Skeletal muscle satellite cell (primary cell): ENCODE results near the gene ADARB2.
"Not testable (repeated sequence)": the region's sequence is repeated elsewhere in the genome, so short reads cannot be mapped to it uniquely, and the experiment has no call there.

Experiments used
- H3K27me3 ChIP-seq: 2 replicates; pipeline ENCODE4 v1.7.0; 2013; ENCODE audit warnings: low read length; ENCODE audit not compliant: control insufficient read depth, insufficient read depth
- H3K36me3 ChIP-seq: 2 replicates; pipeline ENCODE4 v1.7.0; 2013; ENCODE audit warnings: mild to moderate bottlenecking, control low read depth, low read length; ENCODE audit not compliant: insufficient read depth
- H3K4me1 ChIP-seq: 2 replicates; pipeline ENCODE4 v1.7.0; 2013; ENCODE audit warnings: low read length; ENCODE audit not compliant: control insufficient read depth, insufficient read depth
- H3K4me2 ChIP-seq: 2 replicates; pipeline ENCODE4 v1.7.0; 2013; ENCODE audit warnings: mild to moderate bottlenecking, low read length
- H3K4me3 ChIP-seq: 2 replicates; pipeline ENCODE4 v1.7.0; 2013; ENCODE audit warnings: low read length
- H3K9ac ChIP-seq: 2 replicates; pipeline ENCODE4 v1.7.0; 2013; ENCODE audit warnings: mild to moderate bottlenecking, low read depth, low read length, moderate library complexity
- H3K9me3 ChIP-seq: replicated peaks from 2 replicates; pipeline ENCODE4 v1.7.0; 2013; ENCODE audit warnings: mild to moderate bottlenecking, control low read depth, low read length

The ADARB2 gene

GRCh38 chr10:1162481-1163203 lies 574.7 kb downstream of the ADARB2 start:
- no peak overlapping the region for H3K4me2 ChIP-seq
- no peak overlapping the region for H3K9ac ChIP-seq
- no peak overlapping the region for H3K4me3 ChIP-seq
- H3K36me3 ChIP-seq, result no peaks in the 10 kb centered on the region
- H3K4me1 ChIP-seq, result no peaks in the 10 kb centered on the region
- H3K9me3 ChIP-seq, result no peaks in the 10 kb centered on the region
- peaks cover 7% of the 10 kb centered on the region for H3K27me3 ChIP-seq

- not testable (repeated sequence) for H3K27me3 ChIP-seq, H3K36me3 ChIP-seq, H3K4me3 ChIP-seq, H3K4me2 ChIP-seq, H3K9me3 ChIP-seq, H3K9ac ChIP-seq, H3K4me1 ChIP-seq
These were observed 576.0 kb downstream of the ADARB2 start for GRCh38 chr10:1161315-1161673.

GRCh38 chr10:1160561-1161314 lies 576.6 kb downstream of the ADARB2 start:
- no peak overlapping the region for H3K9ac ChIP-seq
- no peak overlapping the region for H3K4me2 ChIP-seq
- H3K4me3 ChIP-seq, result no peak overlapping the region
- no peaks in the 10 kb centered on the region for H3K9me3 ChIP-seq
- H3K4me1 ChIP-seq, result no peaks in the 10 kb centered on the region
- H3K27me3 ChIP-seq, result peaks cover 7% of the 10 kb centered on the region
- no peaks in the 10 kb centered on the region for H3K36me3 ChIP-seq

- H3K9ac ChIP-seq, result no peak overlapping the region
- peaks cover 11% of the 10 kb centered on the region for H3K27me3 ChIP-seq
- H3K4me1 ChIP-seq, result no peaks in the 10 kb centered on the region
- H3K4me3 ChIP-seq, result no peak overlapping the region
- H3K36me3 ChIP-seq, result no peaks in the 10 kb centered on the region
- H3K9me3 ChIP-seq, result no peaks in the 10 kb centered on the region
- H3K4me2 ChIP-seq, result no peak overlapping the region
These were observed 577.9 kb downstream of the ADARB2 start for GRCh38 chr10:1159131-1160061.

- H3K27me3 ChIP-seq, result peaks cover 18% of the 10 kb centered on the region
- H3K4me3 ChIP-seq, H3K4me1 ChIP-seq, H3K36me3 ChIP-seq, H3K9me3 ChIP-seq, H3K4me2 ChIP-seq, H3K9ac ChIP-seq: not testable (repeated sequence)
These were observed 578.8 kb downstream of the ADARB2 start for GRCh38 chr10:1158536-1158935.

GRCh38 chr10:1158066-1158465 lies 579.3 kb downstream of the ADARB2 start:
- no peak overlapping the region for H3K4me3 ChIP-seq
- H3K9ac ChIP-seq, result no peak overlapping the region
- H3K4me1 ChIP-seq, result no peaks in the 10 kb centered on the region
- H3K36me3 ChIP-seq, result no peaks in the 10 kb centered on the region
- H3K9me3 ChIP-seq, result no peaks in the 10 kb centered on the region
- no peak overlapping the region for H3K4me2 ChIP-seq
- peaks cover 19% of the 10 kb centered on the region for H3K27me3 ChIP-seq

- Histone ChIP-seq H3K4me3 (no peak overlapping the region), H3K4me1 (no peaks in the 10 kb centered on the region), H3K27me3 (peaks cover 19% of the 10 kb centered on the region), H3K4me2 (no peak overlapping the region), H3K9me3 (no peaks in the 10 kb centered on the region), H3K9ac (no peak overlapping the region), H3K36me3 (no peaks in the 10 kb centered on the region)
These were observed 579.8 kb downstream of the ADARB2 start for GRCh38 chr10:1157615-1157933.

- Histone ChIP-seq H3K36me3 (no peaks in the 10 kb centered on the region), H3K27me3 (peaks cover 19% of the 10 kb centered on the region), H3K4me3 (no peak overlapping the region), H3K4me2 (no peak overlapping the region), H3K9ac (no peak overlapping the region), H3K9me3 (no peaks in the 10 kb centered on the region), H3K4me1 (no peaks in the 10 kb centered on the region)
These were observed 580.3 kb downstream of the ADARB2 start for GRCh38 chr10:1156921-1157614.

GRCh38 chr10:1156616-1156886 lies 580.8 kb downstream of the ADARB2 start:
- no peak overlapping the region for H3K4me2 ChIP-seq
- peaks cover 16% of the 10 kb centered on the region for H3K27me3 ChIP-seq
- no peak overlapping the region for H3K4me3 ChIP-seq
- no peaks in the 10 kb centered on the region for H3K36me3 ChIP-seq
- H3K9ac ChIP-seq, result no peak overlapping the region
- no peaks in the 10 kb centered on the region for H3K4me1 ChIP-seq
- no peaks in the 10 kb centered on the region for H3K9me3 ChIP-seq

- no peaks in the 10 kb centered on the region for H3K9me3 ChIP-seq
- no peak overlapping the region for H3K9ac ChIP-seq
- H3K36me3 ChIP-seq, result no peaks in the 10 kb centered on the region
- peaks cover 16% of the 10 kb centered on the region for H3K27me3 ChIP-seq
- H3K4me2 ChIP-seq, result no peak overlapping the region
- H3K4me3 ChIP-seq, result no peak overlapping the region
- H3K4me1 ChIP-seq, result no peaks in the 10 kb centered on the region
These were observed 581.3 kb downstream of the ADARB2 start for GRCh38 chr10:1155791-1156615.
